GM19035 (cell line): ENCODE measurements around the gene AMH.
"Not testable (repeated sequence)": the region's sequence is repeated elsewhere in the genome, so short reads cannot be mapped to it uniquely, and the experiment has no call there.

Experiments used
- ATAC-seq: cut with Tn5 transposase; IDR thresholded peaks from one replicate; pipeline ENCODE4 v1.9.1; 2021; ENCODE audit not compliant: unreplicated experiment

The AMH gene

DNA sequence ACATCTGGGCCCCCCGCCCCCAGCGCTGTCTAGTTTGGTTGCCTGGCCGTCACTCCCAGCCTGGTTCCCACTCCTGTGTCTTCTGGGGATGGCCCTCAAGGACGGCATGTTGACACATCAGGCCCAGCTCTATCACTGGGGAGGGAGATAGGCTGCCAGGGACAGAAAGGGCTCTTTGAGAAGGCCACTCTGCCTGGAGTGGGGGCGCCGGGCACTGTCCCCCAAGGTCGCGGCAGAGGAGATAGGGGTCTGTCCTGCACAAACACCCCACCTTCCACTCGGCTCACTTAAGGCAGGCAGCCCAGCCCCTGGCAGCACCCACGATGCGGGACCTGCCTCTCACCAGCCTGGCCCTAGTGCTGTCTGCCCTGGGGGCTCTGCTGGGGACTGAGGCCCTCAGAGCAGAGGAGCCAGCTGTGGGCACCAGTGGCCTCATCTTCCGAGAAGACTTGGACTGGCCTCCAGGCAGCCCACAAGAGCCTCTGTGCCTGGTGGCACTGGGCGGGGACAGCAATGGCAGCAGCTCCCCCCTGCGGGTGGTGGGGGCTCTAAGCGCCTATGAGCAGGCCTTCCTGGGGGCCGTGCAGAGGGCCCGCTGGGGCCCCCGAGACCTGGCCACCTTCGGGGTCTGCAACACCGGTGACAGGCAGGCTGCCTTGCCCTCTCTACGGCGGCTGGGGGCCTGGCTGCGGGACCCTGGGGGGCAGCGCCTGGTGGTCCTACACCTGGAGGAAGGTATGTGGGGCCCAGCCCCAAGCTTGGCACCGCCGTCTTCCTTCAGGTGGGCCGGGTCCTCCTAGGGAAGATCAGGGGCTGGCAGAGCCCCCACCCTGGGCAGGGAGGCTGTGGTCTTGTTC is at the start of gene AMH:
Gene AMH, plus strand, starts transcription at position 314 of the 857 bp plus-strand sequence. Its CDS starts 10 bp downstream, at position 324.
- no peak for ATAC-seq

DNA sequence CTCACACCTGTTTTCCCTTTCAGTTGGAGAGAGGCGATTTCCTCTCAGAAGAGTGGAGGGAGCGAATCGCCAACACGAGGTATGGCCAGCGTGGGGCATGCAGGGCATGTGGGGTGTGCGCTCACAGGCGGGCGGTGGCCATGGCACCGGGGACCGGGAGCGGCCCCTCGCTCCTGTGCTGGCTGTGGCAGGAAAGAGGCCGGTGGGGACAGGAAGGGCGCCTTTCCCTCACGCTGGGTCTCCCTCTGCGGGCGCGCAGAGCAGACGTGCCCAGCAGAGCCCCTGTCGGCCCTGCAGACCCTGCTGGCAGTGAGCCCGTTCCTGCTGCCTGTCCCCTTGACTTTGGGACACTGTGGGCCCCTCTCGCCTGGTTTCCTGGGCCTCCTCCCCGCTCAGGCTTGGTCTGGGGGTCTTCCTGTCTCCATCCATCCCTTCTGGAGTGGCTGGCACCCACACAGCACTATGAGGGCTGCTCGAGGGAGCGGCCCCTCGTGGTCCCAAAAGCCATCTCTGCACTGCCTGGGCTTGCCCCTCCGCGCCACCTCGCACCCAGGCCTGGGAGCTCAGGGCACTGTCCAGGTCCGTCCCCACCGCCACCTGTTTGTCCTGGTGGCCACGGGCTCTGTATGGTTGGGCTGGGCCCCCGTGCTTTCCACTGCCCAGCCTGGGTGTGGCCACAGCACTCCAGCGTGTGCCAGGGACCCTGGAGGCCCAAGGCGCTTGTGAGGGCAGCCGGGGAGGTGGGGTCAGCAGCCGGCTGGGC is 49.1 kb upstream of the AMH start:
- ATAC-seq, result no peak

DNA sequence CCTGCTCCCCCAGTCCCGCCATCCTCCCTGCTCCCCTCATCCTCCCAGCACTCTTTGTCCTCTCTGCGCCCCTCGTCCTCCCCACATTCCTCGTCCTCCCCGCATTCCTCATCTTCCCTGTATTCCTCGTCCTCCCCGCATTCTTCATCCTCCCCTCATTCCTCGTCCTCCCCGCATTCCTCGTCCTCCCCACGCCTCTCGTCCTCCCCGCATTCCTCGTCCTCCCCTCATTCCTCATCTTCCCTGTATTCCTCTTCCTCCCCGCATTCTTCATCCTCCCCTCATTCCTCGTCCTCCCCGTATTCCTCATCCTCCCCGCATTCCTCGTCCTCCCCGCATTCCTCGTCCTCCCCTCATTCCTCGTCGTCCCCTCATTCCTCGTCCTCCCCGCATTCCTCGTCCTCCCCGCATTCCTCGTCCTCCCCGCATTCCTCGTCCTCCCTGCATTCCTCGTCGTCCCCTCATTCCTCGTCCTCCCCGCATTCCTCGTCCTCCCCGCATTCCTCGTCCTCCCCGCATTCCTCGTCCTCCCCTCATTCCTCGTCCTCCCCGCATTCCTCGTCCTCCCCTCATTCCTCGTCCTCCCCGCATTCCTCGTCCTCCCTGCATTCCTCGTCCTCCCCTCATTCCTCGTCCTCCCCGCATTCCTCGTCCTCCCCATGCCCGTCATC is 48.4 kb upstream of the AMH start:
- ATAC-seq, result not testable (repeated sequence)

DNA sequence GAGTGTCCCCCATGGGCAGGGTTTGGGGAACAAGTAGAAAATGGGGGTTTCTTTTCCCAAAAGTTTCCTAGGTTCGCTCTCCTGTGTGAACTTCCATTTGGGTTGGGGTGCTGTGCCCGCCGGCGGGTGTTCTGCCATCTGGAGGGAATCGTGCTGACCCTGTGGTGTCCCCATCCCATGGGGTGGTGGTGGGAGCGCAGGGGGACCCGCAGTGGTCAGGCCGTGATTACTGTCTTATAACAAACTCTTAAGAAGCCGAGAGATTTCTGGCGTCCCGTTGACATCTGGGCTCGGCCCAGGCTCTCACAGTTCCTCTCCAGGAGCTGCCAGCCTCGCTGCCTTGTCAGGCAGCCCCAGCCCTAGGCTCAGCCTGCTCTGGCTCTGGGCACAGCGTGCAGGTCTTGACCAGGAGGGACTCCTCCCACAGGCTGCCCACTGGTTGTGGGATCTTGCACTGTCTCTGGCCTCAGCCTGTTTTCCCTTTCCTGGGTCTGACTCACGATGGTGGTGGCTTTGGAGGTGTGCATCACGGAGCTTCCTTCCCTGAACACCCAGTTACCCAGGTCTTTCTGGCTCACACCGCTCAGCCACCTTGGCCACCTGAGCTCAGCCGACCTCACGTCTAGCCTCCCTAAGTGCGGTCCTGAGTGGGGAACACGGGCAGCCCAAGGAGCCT is 47.5 kb upstream of the AMH start:
- no peak for ATAC-seq

DNA sequence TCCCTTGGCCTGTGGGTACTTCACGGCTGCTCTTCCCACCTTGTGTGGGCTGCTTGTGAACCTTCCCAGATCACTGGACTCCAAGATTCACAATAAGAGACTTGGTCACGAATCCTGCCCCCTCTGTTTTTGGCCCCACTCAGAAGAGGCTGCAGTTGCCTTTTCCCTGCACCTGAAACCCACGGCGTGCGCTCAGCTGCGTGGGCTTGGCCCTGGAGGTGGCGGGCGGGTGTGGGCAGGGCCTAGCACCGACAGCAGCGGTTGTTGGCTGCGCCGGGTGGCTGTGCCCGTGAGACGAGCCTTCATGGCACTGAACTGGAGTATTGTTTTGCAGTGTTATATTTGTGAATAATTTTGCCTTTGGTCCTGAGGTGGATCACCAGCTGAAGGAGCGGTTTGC is 46.8 kb upstream of the AMH start:
- no peak for ATAC-seq

DNA sequence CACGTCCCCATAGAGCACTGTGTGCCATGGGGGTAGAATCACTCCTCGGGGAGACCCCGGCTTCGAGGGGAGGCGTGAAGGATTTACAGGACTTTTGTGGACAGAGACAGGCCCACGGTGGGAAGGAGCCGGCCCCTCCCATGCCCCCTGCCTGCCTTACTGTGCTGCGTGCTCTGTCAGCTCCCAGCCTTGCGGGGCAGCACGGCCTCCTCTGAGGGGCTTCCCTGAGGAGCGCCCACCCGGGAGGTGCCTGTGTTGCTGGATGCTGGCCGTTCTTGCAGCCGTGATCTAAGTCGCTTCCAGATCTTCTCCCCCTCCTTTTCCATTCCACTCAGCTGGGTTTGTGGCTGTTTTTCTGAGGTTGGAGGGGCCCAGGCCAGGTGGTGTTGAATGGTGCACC is 42.1 kb upstream of the AMH start:
- no peak for ATAC-seq

DNA sequence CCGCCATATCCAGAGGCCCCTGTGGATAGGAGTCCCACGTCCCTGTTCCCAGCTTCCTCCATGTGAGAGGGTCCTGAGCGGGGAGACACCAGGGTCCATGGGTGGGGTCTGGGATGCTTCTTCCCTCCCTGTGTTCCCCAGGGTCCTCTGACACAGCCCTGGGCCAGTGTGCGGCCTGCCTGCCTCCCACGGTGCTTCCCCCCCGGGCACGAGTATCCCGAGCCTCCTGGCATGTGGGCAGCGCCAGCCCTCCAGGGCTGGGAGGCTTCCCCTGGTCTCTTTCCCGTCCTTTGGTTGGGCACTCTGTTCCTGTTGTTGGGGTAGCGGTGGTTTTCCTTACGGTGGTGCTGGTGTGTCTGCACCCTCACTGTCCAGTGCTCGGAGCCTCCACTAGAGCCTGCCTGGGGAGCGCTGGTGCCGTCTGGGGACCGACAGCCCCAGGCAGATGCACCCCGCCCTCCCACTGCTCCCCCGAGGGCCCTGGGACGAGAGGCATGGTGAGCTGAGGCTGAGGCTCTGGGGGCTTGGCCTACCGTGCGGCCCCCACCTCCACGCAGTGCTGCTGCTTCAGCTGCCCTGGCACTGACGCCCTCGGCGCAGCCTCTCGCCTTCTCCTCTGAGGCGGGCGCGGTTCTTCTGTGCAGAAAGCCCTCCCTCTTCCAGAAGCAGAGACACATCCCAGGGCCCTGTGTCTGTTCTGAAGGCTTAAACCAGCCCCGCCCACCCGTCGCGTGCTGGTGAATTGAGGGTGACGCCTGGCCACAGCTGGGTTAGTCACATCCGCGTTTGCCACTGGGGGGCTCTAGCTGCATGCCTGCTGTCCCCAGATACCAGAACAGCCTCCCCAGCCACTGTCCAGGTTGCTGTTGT is 40.9 kb upstream of the AMH start:
- no peak for ATAC-seq

DNA sequence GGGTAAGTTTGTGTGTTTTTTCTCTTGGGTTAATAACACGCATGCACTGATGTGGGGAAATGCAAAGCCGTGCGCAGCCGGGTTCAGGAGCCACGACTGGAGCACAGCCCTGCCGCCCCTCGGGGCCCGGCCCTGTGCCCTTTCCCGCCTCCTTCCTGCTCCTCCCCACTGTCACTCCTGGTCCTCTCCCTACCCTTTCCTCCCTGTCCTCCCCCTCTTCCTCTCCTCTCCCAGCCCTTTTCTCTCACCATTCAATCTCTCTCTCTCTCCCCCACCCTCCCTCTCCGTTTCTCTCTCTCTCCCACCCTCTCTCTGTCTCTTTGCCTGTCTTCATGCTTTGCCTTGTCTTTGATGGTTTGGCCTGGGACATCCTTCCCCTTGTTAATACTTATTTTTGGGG is 40.1 kb upstream of the AMH start:
- no peak for ATAC-seq

DNA sequence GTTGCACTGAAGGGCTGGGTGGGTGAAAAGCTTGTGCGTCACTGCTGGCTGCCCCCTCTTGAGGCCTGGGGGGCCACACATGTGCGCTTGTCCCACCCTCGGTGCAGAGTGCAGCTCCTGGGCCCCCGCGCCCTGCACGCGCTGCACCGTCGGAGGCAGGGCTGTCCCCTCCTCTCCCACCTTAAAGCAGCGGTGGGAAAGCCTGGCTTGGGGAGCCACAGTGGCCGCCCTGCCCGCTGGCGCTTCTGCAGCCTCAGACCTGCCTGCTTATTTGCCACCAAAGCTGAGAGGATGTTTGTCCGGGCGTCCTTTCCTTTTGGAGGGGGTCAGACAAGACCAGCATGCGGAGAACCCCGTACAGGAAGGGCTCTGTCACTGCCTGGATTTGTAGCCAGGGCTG is 39.7 kb upstream of the AMH start:
- ATAC-seq, result no peak

DNA sequence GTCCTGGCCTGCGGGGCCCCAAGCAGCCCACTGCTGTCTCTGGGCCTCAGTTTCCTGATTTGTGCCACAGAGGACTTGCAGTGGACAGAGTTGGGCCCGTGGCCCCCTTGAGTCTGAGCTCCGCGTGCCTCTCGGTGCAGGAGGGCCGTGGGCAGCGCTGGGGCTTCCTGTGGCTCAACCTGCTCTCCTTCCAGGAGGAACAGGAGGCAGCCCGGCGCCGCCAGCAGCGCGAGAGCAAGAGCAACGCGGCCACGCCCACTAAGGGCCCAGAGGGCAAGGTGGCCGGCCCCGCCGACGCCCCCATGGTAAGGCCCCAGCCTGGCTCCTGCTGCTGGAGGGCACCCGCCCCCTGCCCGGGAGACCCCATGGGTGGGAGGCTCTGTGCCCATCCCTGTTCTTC is 38.9 kb upstream of the AMH start:
- ATAC-seq, result no peak

DNA sequence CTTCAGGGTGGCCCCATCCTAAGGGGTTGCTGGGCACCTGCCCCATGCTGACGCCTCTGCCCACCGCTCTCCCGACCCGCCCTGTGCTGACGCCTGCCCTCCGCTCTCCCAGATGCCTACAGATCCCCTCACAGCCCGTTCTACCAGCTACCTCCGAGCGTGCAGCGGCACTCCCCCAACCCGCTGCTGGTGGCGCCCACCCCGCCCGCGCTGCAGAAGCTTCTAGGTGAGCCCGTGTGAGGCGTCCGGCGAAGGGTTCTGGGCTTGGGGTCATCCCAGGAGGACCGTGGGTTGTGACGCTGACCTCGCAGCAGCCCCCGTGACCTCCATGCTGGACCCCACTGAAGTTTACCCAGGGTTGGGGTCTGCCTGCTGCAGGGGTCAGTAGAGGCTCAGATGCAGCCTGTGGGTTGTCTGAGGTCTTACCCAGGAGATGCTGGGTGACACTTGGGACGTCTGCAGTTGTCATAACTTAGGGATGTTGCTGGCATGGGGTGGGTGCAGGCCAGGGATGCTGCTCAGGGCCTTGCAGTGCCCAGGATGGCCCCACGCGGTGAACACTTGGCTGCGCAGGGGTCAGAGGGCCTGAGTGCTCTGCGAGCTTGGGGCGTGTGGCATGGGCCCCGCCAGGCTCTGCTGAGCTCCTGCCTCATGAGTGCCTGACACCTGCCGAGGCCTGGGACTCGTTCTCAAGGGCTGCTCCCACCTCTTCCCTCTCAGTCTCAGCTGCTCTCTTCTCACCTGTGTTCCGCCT is 38.0 kb upstream of the AMH start:
- no peak for ATAC-seq

DNA sequence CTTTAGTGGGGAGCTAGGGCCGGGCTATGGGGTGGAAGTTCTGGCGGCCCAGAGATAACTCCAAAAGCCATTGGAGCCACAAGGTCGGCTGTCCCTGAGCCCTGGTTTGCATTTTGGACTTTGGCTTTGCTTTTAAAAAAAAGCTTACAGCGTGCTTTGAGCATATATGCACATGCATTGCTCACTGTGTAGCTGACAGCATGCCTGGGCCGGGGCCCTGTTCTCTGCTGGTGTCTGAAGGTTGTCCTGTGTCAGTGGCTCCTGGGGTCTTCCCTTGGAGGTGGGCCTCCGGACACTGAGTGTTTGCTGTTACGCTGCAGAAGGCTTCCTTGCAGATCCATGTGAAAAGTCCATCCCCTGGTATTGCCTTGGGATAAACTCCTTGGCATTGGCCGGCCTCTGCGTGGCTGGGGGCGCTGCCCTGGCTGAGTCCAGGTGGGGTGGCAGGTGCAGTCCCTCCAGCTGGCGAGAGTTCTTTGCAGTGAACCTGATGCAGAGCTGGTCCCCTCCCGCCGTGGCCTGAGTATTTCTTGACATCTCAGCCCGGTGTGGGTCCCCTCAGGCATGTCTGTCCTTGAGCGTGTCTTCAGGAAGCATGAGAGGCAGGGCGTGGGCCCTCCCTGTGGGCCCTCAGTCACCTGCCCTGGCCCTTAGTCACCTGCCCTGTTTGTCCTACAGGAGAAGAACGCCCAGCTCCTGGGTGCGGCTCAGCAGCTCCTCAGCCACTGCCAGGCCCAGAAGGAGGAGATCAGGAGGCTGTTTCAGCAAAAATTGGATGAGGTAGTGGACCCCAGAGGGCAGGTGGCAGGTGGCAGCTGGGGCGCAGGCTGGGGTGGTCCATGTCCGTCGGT is 36.0 kb upstream of the AMH start:
- ATAC-seq, result no peak

DNA sequence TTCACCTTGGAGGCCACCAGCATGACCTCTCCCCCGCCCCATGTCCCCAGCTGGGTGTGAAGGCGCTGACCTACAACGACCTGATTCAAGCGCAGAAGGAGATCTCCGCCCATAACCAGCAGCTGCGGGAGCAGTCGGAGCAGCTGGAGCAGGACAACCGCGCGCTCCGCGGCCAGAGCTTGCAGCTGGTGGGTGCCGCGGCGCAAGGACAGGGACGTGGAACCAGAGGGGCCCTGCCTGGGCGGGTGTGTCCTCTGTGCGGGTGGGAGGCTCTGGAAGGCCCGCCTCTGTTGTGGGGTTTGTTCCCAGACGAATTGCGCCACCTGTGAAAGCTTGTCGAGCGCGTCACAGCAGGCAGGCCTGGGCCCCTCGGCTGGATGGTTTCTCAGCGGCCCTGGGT is 35.3 kb upstream of the AMH start:
- no peak for ATAC-seq

DNA sequence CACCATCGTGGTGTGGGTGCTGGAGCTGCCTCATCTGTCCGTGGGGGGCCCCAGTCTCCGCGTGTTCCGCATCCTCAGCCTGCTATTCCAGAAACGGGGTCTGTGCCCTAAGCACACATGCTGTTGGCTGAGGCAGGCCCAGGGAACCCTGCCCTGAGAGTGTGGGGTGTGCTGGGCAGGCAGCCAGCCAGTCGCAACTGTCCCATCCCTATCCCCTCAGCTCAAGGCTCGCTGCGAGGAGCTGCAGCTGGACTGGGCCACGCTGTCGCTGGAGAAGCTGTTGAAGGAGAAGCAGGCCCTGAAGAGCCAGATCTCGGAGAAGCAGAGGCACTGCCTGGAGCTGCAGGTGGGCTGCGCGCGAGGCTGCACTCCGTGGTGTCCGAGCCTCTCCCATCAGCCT is 34.9 kb upstream of the AMH start:
- no peak for ATAC-seq

DNA sequence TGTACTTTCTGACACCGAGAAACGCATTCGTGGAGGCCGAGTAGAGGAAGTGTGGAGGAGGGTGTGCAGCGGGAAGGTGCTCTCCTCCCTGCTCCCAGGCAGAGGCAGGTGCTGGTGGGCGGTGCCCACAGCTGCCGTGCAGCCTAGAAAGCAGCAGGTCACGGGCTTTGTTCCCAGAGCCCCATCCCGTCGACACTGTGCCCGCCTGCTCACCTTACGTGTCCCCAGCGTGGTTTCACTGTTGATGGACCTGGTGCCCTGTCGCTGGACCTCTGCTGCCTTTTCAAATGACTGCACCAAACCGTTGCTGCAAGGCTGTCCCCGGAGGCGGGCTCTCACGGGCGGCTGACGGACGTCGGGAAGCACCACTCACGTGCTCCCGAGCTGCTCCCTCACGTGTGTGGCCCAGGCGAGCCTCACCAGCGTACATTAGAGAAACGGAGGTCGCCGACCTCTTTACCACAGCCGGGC is 33.8 kb upstream of the AMH start:
- no peak for ATAC-seq

DNA sequence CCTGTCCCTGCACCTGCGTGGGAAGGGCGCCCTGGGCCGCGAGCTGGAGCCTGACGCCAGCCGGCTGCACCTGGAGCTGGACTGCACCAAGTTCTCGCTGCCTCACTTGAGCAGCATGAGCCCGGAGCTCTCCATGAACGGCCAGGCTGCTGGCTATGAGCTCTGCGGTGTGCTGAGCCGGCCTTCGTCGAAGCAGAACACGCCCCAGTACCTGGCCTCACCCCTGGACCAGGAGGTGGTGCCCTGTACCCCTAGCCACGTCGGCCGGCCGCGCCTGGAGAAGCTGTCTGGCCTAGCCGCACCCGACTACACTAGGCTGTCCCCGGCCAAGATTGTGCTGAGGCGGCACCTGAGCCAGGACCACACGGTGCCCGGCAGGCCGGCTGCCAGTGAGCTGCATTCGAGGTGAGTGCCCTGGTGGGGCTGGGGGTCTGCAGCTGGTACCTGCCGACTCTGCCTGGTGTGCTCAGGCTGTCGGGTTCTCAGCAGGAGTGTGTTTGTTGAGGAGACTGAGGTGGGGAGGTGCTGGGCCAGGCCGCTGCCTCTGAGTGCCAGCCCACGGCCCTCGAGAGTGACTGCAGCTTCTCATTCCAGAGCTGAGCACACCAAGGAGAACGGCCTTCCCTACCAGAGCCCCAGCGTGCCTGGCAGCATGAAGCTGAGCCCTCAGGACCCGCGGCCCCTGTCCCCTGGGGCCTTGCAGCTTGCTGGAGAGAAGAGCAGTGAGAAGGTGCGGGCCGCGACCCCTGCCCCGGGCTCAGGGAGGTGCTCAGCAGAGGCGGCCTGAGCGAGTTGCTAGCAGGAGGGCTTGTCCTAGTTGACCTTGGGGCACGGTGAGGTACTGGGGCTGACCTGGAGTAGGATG is 32.5 kb upstream of the AMH start:
- ATAC-seq, result no peak

DNA sequence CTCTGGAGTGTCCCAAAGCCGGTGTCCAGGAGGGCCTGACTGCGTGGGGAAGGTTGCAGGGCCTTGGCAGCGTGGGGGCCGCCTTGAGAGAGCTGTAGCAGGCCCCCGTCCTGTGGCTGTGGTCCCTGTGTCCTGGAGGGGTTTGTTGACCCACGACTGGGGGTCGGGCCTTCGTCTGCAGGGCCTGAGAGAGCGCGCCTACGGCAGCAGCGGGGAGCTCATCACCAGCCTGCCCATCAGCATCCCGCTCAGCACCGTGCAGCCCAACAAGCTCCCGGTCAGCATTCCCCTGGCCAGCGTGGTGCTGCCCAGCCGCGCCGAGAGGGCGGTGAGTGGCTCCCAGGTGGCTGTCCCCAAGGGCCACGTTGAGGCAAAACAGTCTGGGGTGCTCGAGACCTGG is 31.5 kb upstream of the AMH start:
- no peak for ATAC-seq

DNA sequence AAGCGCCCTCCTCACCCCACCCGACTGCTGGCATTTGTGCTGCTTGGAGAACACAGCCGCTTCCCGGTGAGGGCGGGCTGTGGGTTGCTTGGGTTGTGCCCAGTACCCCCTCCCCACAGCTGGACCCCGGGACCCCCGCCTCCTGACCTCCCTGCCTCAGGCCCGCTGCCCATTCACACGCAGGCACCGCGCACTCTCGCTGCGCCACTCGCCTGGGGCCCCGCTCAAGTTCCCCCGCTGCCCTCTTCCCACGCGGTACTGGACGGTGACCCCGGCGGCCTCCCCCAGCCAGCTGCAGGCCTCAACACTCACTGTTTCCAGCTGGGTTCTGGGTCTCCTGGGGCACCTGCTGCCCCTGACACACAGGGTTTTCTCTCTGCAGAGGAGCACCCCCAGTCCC is 29.4 kb upstream of the AMH start:
- no peak for ATAC-seq
